Fibroblast of skin of scalp (primary cell): ENCODE data around the gene SCYL2. TPM values are rescaled to one million over a fixed set of nuclear protein-coding genes. Genes with fewer than 3 reads are reported as not detected.
"Not testable (repeated sequence)": the region's sequence is repeated elsewhere in the genome, so short reads cannot be mapped to it uniquely, and the experiment has no call there.

Experiments
- DNase-seq: peaks from one replicate; pipeline ENCODE4 v3.0.0-alpha.2; 2013
- polyA plus RNA-seq, 2 experiments: library from polyadenylated mRNA; unstranded; fragments of 120-200 nt; gene quantifications; one replicate each; pipeline ENCODE4 v1.2.1, GENCODE V29; 2013; ENCODE audit not compliant: insufficient read length in 2 of 2

The SCYL2 gene
- polyA plus RNA-seq (2013, experiment 1 of 2; ENCODE audit: insufficient read length) = 38.3 TPM
- 43.5 TPM for polyA plus RNA-seq (2013, experiment 2 of 2; ENCODE audit: insufficient read length)

GRCh38 chr12:100266835-100267602 is at the start of gene SCYL2, which contains the start of gene DEPDC4:
Gene SCYL2 (plus strand): TSS chr12:100267177. CDS start chr12:100282971, 15,794 bp downstream.
Gene DEPDC4 (minus strand): TSS chr12:100267079. CDS start chr12:100267076, 3 bp downstream.
- DNase-seq = peak; percentile 98

GRCh38 chr12:100219328-100220109 is 47.5 kb upstream of the SCYL2 start:
- no peak for DNase-seq

GRCh38 chr12:100221523-100221922 is 45.5 kb upstream of the SCYL2 start:
- DNase-seq = no peak

- not testable (repeated sequence) for DNase-seq
Observed at GRCh38 chr12:100222173-100222572, 44.8 kb upstream of the SCYL2 start.

- DNase-seq = no peak
Observed at GRCh38 chr12:100225491-100225890, 41.5 kb upstream of the SCYL2 start.

- peak; percentile 2 for DNase-seq
Observed at GRCh38 chr12:100229036-100229635, 37.8 kb upstream of the SCYL2 start.

- DNase-seq = no peak
Observed at GRCh38 chr12:100229876-100230275, 37.1 kb upstream of the SCYL2 start.

GRCh38 chr12:100231873-100232272 is 35.1 kb upstream of the SCYL2 start:
- DNase-seq = not testable (repeated sequence)

GRCh38 chr12:100234166-100234565 is 32.8 kb upstream of the SCYL2 start:
- peak; percentile 2 for DNase-seq

- peak; percentile 50 for DNase-seq
Observed at GRCh38 chr12:100234591-100235304, 32.2 kb upstream of the SCYL2 start.

GRCh38 chr12:100238801-100239200 is 28.2 kb upstream of the SCYL2 start:
- DNase-seq = no peak

GRCh38 chr12:100239589-100239988 is 27.4 kb upstream of the SCYL2 start:
- no peak for DNase-seq

GRCh38 chr12:100243137-100243536 is 23.8 kb upstream of the SCYL2 start:
- no peak for DNase-seq

GRCh38 chr12:100247765-100248164 is 19.2 kb upstream of the SCYL2 start:
- DNase-seq = no peak

GRCh38 chr12:100248886-100249285 is 18.1 kb upstream of the SCYL2 start:
- peak; percentile 45 for DNase-seq

- no peak for DNase-seq
Observed at GRCh38 chr12:100249941-100250340, 17.0 kb upstream of the SCYL2 start.

GRCh38 chr12:100251917-100252316 is 15.1 kb upstream of the SCYL2 start:
- DNase-seq = no peak

- no peak for DNase-seq
Observed at GRCh38 chr12:100253437-100253836, 13.5 kb upstream of the SCYL2 start.

- DNase-seq = no peak
Observed at GRCh38 chr12:100254876-100255275, 12.1 kb upstream of the SCYL2 start.

- no peak for DNase-seq
Observed at GRCh38 chr12:100258127-100258526, 8.8 kb upstream of the SCYL2 start.

GRCh38 chr12:100263131-100263530 is 3.8 kb upstream of the SCYL2 start:
- no peak for DNase-seq

- DNase-seq = not testable (repeated sequence)
Observed at GRCh38 chr12:100265107-100265506, 1.9 kb upstream of the SCYL2 start.
